Neural progenitor cell (in vitro differentiated cells): ENCODE results near the gene GREB1L.

Experiments
- EZH2 ChIP-seq: fragments of 200-600 bp; sonication (generic); IDR thresholded peaks from 2 replicates; pipeline ENCODE4 v1.6.1; 2017; ENCODE audit warnings: antibody characterized with exemption, mild to moderate bottlenecking, moderate library complexity
- EZH2phosphoT487 ChIP-seq: fragments of 200-600 bp; sonication (generic); IDR thresholded peaks from 2 replicates; pipeline ENCODE4 v1.6.1; 2017; ENCODE audit warnings: antibody characterized with exemption
- TF ChIP-seq, protein P1 (sequence below): fragments of 200-600 bp; sonication (generic); IDR thresholded peaks from 2 replicates; pipeline ENCODE4 v1.5.1; 2017; ENCODE audit warnings: antibody characterized with exemption, mild to moderate bottlenecking

DNA sequence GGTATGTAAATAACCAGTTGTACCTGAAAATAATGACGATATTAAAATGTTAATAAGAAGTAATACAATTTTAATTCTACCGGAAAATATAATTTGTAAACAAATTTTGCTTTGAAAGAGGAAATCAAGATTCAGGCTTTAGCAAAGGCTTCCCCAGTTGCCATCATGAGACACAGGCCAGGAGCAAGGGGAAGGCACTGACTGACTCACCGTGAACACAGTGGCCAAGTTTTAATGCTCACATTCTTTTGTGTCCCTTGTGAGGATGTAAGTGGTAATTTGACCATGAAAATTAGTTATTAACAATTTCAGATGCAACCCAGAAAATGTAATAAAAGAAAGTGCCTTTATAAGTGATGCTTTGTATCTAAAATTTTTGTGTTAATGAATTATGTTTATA, 164.1 kb downstream of the GREB1L start:
- TF ChIP-seq, protein P1, sequence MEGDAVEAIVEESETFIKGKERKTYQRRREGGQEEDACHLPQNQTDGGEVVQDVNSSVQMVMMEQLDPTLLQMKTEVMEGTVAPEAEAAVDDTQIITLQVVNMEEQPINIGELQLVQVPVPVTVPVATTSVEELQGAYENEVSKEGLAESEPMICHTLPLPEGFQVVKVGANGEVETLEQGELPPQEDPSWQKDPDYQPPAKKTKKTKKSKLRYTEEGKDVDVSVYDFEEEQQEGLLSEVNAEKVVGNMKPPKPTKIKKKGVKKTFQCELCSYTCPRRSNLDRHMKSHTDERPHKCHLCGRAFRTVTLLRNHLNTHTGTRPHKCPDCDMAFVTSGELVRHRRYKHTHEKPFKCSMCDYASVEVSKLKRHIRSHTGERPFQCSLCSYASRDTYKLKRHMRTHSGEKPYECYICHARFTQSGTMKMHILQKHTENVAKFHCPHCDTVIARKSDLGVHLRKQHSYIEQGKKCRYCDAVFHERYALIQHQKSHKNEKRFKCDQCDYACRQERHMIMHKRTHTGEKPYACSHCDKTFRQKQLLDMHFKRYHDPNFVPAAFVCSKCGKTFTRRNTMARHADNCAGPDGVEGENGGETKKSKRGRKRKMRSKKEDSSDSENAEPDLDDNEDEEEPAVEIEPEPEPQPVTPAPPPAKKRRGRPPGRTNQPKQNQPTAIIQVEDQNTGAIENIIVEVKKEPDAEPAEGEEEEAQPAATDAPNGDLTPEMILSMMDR = no peak
- no peak for TF ChIP-seq EZH2
- no peak for TF ChIP-seq EZH2phosphoT487
